ENCODE results near the gene SHB. TPM values are rescaled to one million over a fixed set of nuclear protein-coding genes. Genes with fewer than 3 reads are reported as not detected.
"Not testable (repeated sequence)": the region's sequence is repeated elsewhere in the genome, so short reads cannot be mapped to it uniquely, and the experiment has no call there.

SHB gene
- total and polyA plus RNA-seq, 2 donors (not counting 1 experiment from before 2014, with no cell fraction given): 9.9 to 13.9 TPM

DNA sequence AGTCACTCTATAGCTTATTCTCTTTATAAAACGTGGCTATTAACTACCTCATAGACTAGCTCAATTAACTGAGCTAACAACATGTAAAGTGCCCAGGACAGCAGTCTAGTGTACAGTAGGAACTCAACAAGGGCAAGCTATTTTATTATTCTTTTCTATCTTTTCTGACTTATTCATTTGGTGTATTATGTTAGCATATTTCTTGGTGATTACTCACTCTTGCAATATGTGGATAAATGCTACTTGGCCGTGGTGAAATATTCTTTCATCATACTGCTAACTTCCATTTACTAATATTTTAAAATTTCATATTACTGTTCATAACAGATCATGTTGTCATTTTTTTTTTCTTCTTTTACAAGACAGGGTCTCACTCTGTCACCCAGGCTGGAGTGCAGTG is 170.0 kb downstream of the SHB start:
- Histone ChIP-seq H3K4me1 (ENCODE audit: control insufficient read depth, extremely low read depth, insufficient read depth, low read length) (peaks cover 12% of the 10 kb centered on the region), H4K20me1 (ENCODE audit: control insufficient read depth, extremely low read depth, insufficient read depth, low read length) (no peaks in the 10 kb centered on the region), H3K27ac (ENCODE audit: insufficient read depth, low read length) (peak overlapping the region; percentile 52), H3K36me3 (ENCODE audit: control insufficient read depth, insufficient read depth, low read length) (peaks cover 5% of the 10 kb centered on the region), H3K4me3 (replicated peaks in 1 of 4; ENCODE audit: control extremely low read depth in 1 of 4, insufficient read depth in 1 of 4, low read depth in 3 of 4, low read length in 4 of 4) (no peak overlapping the region), H3K9me3 (ENCODE audit: control insufficient read depth, insufficient read depth, low read depth, low read length) (no peaks in the 10 kb centered on the region), H3K27me3 (ENCODE audit: control insufficient read depth, insufficient read depth, low read length) (no peaks in the 10 kb centered on the region), H3K9ac (ENCODE audit: insufficient read depth, low read length) (no peak overlapping the region), H2AFZ (ENCODE audit: low read length) (no peak overlapping the region), H3K4me2 (ENCODE audit: extremely low read depth, insufficient read depth, low read length) (peak overlapping the region; percentile 45), H3K79me2 (ENCODE audit: control insufficient read depth, insufficient read depth, low read length) (peaks cover 38% of the 10 kb centered on the region)
- peak; percentile 33 to 76 for DNase-seq (ENCODE audit: low read depth in 2 of 2)
- no peak for TF ChIP-seq EZH2 (IDR thresholded peaks at IDR 0.05; ENCODE audit: low read length, missing control alignments)
- TF ChIP-seq, protein P1, sequence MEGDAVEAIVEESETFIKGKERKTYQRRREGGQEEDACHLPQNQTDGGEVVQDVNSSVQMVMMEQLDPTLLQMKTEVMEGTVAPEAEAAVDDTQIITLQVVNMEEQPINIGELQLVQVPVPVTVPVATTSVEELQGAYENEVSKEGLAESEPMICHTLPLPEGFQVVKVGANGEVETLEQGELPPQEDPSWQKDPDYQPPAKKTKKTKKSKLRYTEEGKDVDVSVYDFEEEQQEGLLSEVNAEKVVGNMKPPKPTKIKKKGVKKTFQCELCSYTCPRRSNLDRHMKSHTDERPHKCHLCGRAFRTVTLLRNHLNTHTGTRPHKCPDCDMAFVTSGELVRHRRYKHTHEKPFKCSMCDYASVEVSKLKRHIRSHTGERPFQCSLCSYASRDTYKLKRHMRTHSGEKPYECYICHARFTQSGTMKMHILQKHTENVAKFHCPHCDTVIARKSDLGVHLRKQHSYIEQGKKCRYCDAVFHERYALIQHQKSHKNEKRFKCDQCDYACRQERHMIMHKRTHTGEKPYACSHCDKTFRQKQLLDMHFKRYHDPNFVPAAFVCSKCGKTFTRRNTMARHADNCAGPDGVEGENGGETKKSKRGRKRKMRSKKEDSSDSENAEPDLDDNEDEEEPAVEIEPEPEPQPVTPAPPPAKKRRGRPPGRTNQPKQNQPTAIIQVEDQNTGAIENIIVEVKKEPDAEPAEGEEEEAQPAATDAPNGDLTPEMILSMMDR (conservative IDR thresholded peaks at IDR 0.05 in 1 of 2, IDR thresholded peaks at IDR 0.05 in 1 of 2; ENCODE audit: low read depth in 1 of 2, low read length in 2 of 2): no peak

DNA sequence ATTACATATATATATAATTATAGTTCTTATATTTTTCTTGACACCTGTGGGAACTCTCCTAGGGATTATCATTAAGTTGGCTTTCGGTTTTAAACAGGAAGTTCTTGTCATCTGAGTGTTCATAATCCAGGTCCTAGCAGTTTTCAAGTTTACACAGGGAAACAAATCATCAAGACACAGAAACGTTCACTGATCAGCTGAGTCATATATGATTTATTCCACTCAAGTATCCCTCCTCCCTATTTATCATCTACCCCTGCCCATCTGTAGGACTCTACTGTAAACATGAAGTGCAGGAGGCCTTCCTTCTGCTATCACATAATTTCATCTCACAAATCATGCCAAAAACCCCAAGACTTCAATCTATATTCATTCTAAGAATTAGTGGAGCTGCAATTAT is 171.4 kb downstream of the SHB start:
- Histone ChIP-seq H3K4me2 (ENCODE audit: extremely low read depth, insufficient read depth, low read length) (no peak overlapping the region), H3K27ac (ENCODE audit: insufficient read depth, low read length) (no peak overlapping the region), H3K36me3 (ENCODE audit: control insufficient read depth, insufficient read depth, low read length) (peaks cover 5% of the 10 kb centered on the region), H3K4me1 (ENCODE audit: control insufficient read depth, extremely low read depth, insufficient read depth, low read length) (peaks cover 12% of the 10 kb centered on the region), H3K79me2 (ENCODE audit: control insufficient read depth, insufficient read depth, low read length) (peaks cover 28% of the 10 kb centered on the region), H3K27me3 (ENCODE audit: control insufficient read depth, insufficient read depth, low read length) (no peaks in the 10 kb centered on the region), H2AFZ (ENCODE audit: low read length) (no peak overlapping the region), H3K4me3 (replicated peaks in 1 of 4; ENCODE audit: control extremely low read depth in 1 of 4, insufficient read depth in 1 of 4, low read depth in 3 of 4, low read length in 4 of 4) (no peak overlapping the region), H4K20me1 (ENCODE audit: control insufficient read depth, extremely low read depth, insufficient read depth, low read length) (no peaks in the 10 kb centered on the region), H3K9me3 (ENCODE audit: control insufficient read depth, insufficient read depth, low read depth, low read length) (no peaks in the 10 kb centered on the region), H3K9ac (ENCODE audit: insufficient read depth, low read length) (no peak overlapping the region)
- TF ChIP-seq EZH2 (IDR thresholded peaks at IDR 0.05; ENCODE audit: low read length, missing control alignments): no peak
- TF ChIP-seq, protein P1 (conservative IDR thresholded peaks at IDR 0.05 in 1 of 2, IDR thresholded peaks at IDR 0.05 in 1 of 2; ENCODE audit: low read depth in 1 of 2, low read length in 2 of 2): no peak
- DNase-seq (ENCODE audit: low read depth in 2 of 2): peak in 1 of 2 donors; percentile 47

DNA sequence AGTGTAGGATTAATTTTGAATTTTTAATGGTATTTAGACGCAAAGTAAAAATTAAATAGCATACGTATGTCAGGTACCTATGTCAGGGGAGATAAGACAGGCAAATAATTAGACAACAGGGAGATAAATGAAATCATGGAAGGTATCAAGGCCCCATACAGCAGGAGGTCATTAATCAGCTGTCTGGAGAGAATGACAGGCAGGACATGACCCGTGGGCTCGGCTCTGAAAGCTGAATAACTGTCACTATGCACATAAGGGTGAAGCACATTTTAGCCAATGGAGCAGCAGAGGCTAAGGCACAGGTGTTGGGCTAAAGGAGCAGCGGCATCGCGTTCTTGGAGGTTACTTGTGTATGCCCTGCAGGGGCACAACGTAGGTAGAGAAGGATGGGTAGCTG is 177.0 kb downstream of the SHB start:
- Histone ChIP-seq H3K4me2 (ENCODE audit: extremely low read depth, insufficient read depth, low read length) (no peak overlapping the region), H3K27ac (ENCODE audit: insufficient read depth, low read length) (no peak overlapping the region), H3K79me2 (ENCODE audit: control insufficient read depth, insufficient read depth, low read length) (peaks cover 3% of the 10 kb centered on the region), H3K4me1 (ENCODE audit: control insufficient read depth, extremely low read depth, insufficient read depth, low read length) (no peaks in the 10 kb centered on the region), H2AFZ (ENCODE audit: low read length) (no peak overlapping the region), H3K4me3 (replicated peaks in 1 of 4; ENCODE audit: control extremely low read depth in 1 of 4, insufficient read depth in 1 of 4, low read depth in 3 of 4, low read length in 4 of 4) (no peak overlapping the region), H3K27me3 (ENCODE audit: control insufficient read depth, insufficient read depth, low read length) (no peaks in the 10 kb centered on the region), H4K20me1 (ENCODE audit: control insufficient read depth, extremely low read depth, insufficient read depth, low read length) (no peaks in the 10 kb centered on the region), H3K9ac (ENCODE audit: insufficient read depth, low read length) (no peak overlapping the region), H3K36me3 (ENCODE audit: control insufficient read depth, insufficient read depth, low read length) (peaks cover 8% of the 10 kb centered on the region), H3K9me3 (ENCODE audit: control insufficient read depth, insufficient read depth, low read depth, low read length) (no peaks in the 10 kb centered on the region)
- no peak for DNase-seq (ENCODE audit: low read depth in 2 of 2)
- TF ChIP-seq EZH2 (IDR thresholded peaks at IDR 0.05; ENCODE audit: low read length, missing control alignments): no peak
- TF ChIP-seq, protein P1 (conservative IDR thresholded peaks at IDR 0.05 in 1 of 2, IDR thresholded peaks at IDR 0.05 in 1 of 2; ENCODE audit: low read depth in 1 of 2, low read length in 2 of 2): no peak

DNA sequence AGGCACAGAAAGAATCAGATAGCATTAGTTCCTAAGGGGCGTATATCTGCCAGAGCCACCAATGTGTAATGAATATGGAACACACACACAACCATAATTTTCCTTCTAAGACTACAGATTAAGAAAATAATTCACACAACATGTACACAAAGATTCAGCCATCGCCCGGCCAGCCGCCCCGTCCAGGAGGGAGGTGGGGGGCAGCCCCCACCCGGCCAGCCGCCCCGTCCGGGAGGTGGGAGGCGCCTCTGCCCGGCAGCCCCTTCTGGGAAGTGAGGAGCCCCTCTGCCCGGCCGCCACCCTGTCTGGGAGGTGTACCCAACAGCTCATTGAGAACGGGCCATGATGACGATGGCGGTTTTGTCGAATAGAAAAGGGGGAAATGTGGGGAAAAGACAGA is 178.0 kb downstream of the SHB start:
- H3K9me3 ChIP-seq (ENCODE audit: control insufficient read depth, insufficient read depth, low read depth, low read length); H3K79me2 ChIP-seq (ENCODE audit: control insufficient read depth, insufficient read depth, low read length); H3K27ac ChIP-seq (ENCODE audit: insufficient read depth, low read length); H4K20me1 ChIP-seq (ENCODE audit: control insufficient read depth, extremely low read depth, insufficient read depth, low read length); H3K27me3 ChIP-seq (ENCODE audit: control insufficient read depth, insufficient read depth, low read length); H3K9ac ChIP-seq (ENCODE audit: insufficient read depth, low read length); H3K4me2 ChIP-seq (ENCODE audit: extremely low read depth, insufficient read depth, low read length); DNase-seq (ENCODE audit: low read depth in 2 of 2); H3K36me3 ChIP-seq (ENCODE audit: control insufficient read depth, insufficient read depth, low read length); H2AFZ ChIP-seq (ENCODE audit: low read length); H3K4me1 ChIP-seq (ENCODE audit: control insufficient read depth, extremely low read depth, insufficient read depth, low read length); H3K4me3 ChIP-seq (replicated peaks in 1 of 4; ENCODE audit: control extremely low read depth in 1 of 4, insufficient read depth in 1 of 4, low read depth in 3 of 4, low read length in 4 of 4): not testable (repeated sequence)
